ENCODE results near the gene LMAN1L.

DNA sequence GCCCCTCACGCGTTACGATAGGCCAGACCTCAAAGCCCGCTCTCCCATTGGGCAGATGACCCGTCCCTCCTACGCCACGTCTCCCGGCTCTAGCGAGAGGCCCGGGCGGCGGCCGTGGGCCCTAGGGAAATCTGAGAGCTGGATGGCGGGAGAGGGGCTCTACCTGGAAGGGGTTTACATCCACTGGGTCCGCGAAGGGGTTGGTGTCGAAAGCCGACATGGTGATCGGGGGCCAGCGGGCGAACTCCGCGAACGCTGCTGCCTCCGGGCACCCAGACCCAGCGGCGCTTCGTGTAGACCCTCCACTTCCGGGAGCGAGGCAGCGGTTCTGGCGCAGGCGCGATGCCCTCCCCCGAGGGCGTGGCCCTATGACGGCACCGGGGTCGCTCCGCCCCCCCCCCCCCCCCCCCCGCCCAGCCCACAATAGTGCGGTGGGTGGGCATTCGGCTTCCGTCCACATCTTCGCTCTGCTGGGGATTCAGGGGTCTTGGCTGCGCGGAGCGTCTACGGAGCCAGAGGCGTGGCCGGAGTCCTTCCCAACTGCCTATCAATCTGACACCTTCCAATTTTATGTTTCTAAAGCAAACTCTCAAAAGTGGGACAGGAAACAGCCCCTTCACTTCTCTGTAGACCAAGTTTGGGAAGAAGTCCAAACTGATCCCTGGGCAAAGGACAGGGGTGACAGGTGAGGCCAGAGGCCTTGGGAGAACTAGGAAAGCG is 60.6 kb downstream of the LMAN1L start, which contains the start of gene SCAMP2:
- TF ChIP-seq GATA3 (IDR thresholded peaks at IDR 0.05; ENCODE audit: low read depth, low read length), result no peak
- TF ChIP-seq GATA2 (IDR thresholded peaks at IDR 0.05; ENCODE audit: low read depth, low read length), result no peak

Measured in SH-SY5Y (cell line).